Heart right ventricle (tissue), 16 donors: ENCODE results near the gene PMF1. TPM values are rescaled to one million over a fixed set of nuclear protein-coding genes. Genes with fewer than 3 reads are reported as not detected.

ENCODE experiments used
- ATAC-seq, 8 donors: fragments of 200-7000 bp; cut with Tn5 transposase; one replicate each; pipeline ENCODE4 v1.9.1; 2020; ENCODE audit warnings: mild to moderate bottlenecking in 8 of 8, moderate library complexity in 8 of 8, moderate number of reproducible peaks in 1 of 8
- DNase-seq, 2 donors: peaks; one replicate each; pipeline ENCODE4 v3.0.0-alpha.2; 2020
- H3K27ac ChIP-seq, 10 donors: fragments of 200-600 bp; sonication (generic) in 2 of 10; one replicate each; pipeline versions ENCODE4 v1.5.0 to v1.8.0; 2020 to 2022; ENCODE audit warnings: mild to moderate bottlenecking in 3 of 10
- H3K27me3 ChIP-seq, 7 donors: fragments of 200-600 bp; one replicate each; pipeline ENCODE4 v1.8.0; 2021 to 2022; ENCODE audit warnings: mild to moderate bottlenecking in 2 of 7
- H3K36me3 ChIP-seq, 9 donors: fragments of 200-600 bp; sonication (generic) in 1 of 9; one replicate each; pipeline versions ENCODE4 v1.5.0 to v1.8.0; 2020 to 2022; ENCODE audit warnings: mild to moderate bottlenecking in 2 of 9
- H3K4me1 ChIP-seq, 9 donors: fragments of 200-600 bp; sonication (generic) in 1 of 9; one replicate each; pipeline versions ENCODE4 v1.5.0 to v1.8.0; 2020 to 2022; ENCODE audit warnings: mild to moderate bottlenecking in 4 of 9
- H3K4me3 ChIP-seq, 10 donors: fragments of 200-600 bp; sonication (generic) in 2 of 10; one replicate each; pipeline versions ENCODE4 v1.5.0 to v1.8.0; 2020 to 2022; ENCODE audit warnings: mild to moderate bottlenecking in 7 of 10, moderate library complexity in 2 of 10
- H3K9me3 ChIP-seq, 11 donors: fragments of 200-600 bp in 10 of 11; sonication (generic) in 2 of 11; one replicate each; pipeline versions ENCODE4 v1.5.0 to v1.8.0; 2013 to 2022; ENCODE audit warnings: mild to moderate bottlenecking in 2 of 11, control low read depth in 1 of 11, moderate library complexity in 1 of 11
- CTCF ChIP-seq, 9 donors: fragments of 200-600 bp; sonication (generic) in 2 of 9; IDR thresholded peaks; one replicate each; pipeline versions ENCODE4 v1.5.0 to v1.8.0; 2021 to 2022; ENCODE audit warnings: antibody characterized with exemption in 9 of 9, mild to moderate bottlenecking in 5 of 9, moderate library complexity in 1 of 9
- WGBS, 2 donors: extraction: QIAGEN DNeasy Blood & Tissue Kit; methylation state at CpG; one replicate each; pipeline ENCODE4 v1.1.7; 2013; ENCODE audit warnings: inconsistent platforms in 1 of 2; 5-methylcytosine and 5-hydroxymethylcytosine counted together
- intact Hi-C, 10 donors: fragments of 100-400 bp; cut with DNase I; formaldehyde crosslinking; loops; one replicate each; pipeline versions ENCODE4 v1.11.1 to v1.14.2; 2022
- polyA plus RNA-seq, 2 donors: library from polyadenylated mRNA; stranded (reverse); fragments of 200-250 nt; gene quantifications; one replicate each; pipeline ENCODE4 v1.2.3, GENCODE V29; 2013
- total RNA-seq, 10 donors: library from RNA; stranded (reverse); fragmentation: NEBNext Ultra II Directional in 3 of 10; extraction: Animal tissue kit (Norgen Biotek cat#: 25700) in 3 of 10; gene quantifications; one replicate each; pipeline versions ENCODE4 v1.2.1 to v1.2.4, GENCODE V29; 2021 to 2023
- donor health status: Arrhythmogenic right ventricular cardiomyopathy.
- donor health status: ischemic (EF 13 %, LVEDD 7.1; RV severe dilation, severe dysfunction).
- donor health status: healthy with polysubstance abuse.
- donor health status: DM: no; HTN: yes; CAD: no.
- donor health status: DM: no; HTN: no; CAD: no.
- donor health status: ischemic (EF 25% LVEDD 6.9; RV normal size, moderate dysfunction).
- donor health status: ischemic (EF 25% LVEDD 5.7; RV mildly dilated, moderate dysfunction).
- donor health status: healthy.
- donor health status: DM: yes; HTN: yes; CAD: no.
- donor health status: Ischemic cardiomyopathy.
- donor health status: ischemic (EF 35%, LVEDD 5.7; RV mildly dilated, moderate dysfunction).
- donor health status: nonischemic (EF 11% LVEDD 7.7; RV severe dilation, severe dysfunction).
- donor health status: DM: yes; HTN: yes; CAD: no.
- donor health status: PGD.
- donor health status: ischemic (EF 29% LVEDD 5.4; RV normal size, mild dysfunction).
- donor health status: nonischemic (EF 23%, LVEDD 6.1; RV moderate dilation, normal function).

The PMF1 gene
- total and polyA plus RNA-seq, 12 donors = 55.9 to 122 (median 69.9) TPM

- Histone ChIP-seq H3K36me3 (peaks cover 0 to 32% (median 2%) of the 10 kb centered on the region in 9 donors), H3K9me3 (no peaks in the 10 kb centered on the region), H3K4me3 (peak overlapping the region; percentile 72 to 97 (median 88)), H3K27me3 (no peaks in the 10 kb centered on the region), H3K27ac (peak overlapping the region in 6 of 10 donors; percentile 85 to 98 (median 92)), H3K4me1 (peaks cover 0 to 56% (median 28%) of the 10 kb centered on the region in 9 donors)
- intact Hi-C loops = no loop called here
- no peak for TF ChIP-seq CTCF (IDR thresholded peaks at IDR 0.05)
- no peak for DNase-seq
- WGBS, 2 donors = 85 to 91% methylated on average over 1 of the region's 1 CpG
- no peak for ATAC-seq
Observed at GRCh38 chr1:156283521-156283920, 70.7 kb downstream of the PMF1 start.

GRCh38 chr1:156284112-156284511 is 71.3 kb downstream of the PMF1 start, which contains the start of gene TMEM79:
Gene TMEM79, plus strand, starts transcription at chr1:156284325. Its CDS starts 902 bp downstream, at chr1:156285227.
- H3K27ac ChIP-seq = peak within 1 kb of the TSS in 9 of 10 donors; percentile 82 to 98 (median 92)
- no peak for ATAC-seq

DNA sequence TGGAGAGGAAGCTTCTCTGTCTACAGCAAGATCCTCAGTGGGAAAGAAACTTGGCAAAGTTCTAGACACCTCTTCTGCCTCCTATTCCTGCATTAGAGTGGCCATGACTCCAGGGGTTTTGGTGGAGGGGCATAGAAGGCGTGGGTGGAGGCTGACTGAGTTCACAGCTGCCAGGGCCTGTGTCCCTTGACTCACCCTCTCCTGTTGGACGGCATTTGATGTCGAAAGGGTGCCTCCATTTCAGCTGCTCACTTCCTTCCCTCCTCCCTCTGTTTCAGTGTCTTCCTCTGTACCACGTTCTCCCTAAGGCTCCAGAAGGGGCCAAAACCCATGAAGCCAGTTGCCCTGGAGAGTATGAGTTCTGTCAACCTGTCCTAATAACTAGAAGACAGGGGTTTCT is 72.0 kb downstream of the PMF1 start:
- H3K36me3 ChIP-seq = peaks cover 0 to 32% (median 5%) of the 10 kb centered on the region in 9 donors
- no peak overlapping the region for H3K4me3 ChIP-seq
- ATAC-seq (no peak), DNase-seq (no peak)
- intact Hi-C loops = no loop called here
- H3K27me3 ChIP-seq = no peaks in the 10 kb centered on the region
- H3K27ac ChIP-seq = peak overlapping the region in 1 of 10 donors; percentile 36
- no peaks in the 10 kb centered on the region for H3K9me3 ChIP-seq
- 79 to 84% methylated on average over 4 of the region's 4 CpGs for WGBS, 2 donors
- peaks cover 0 to 46% (median 28%) of the 10 kb centered on the region in 9 donors for H3K4me1 ChIP-seq
- no peak for TF ChIP-seq CTCF (IDR thresholded peaks at IDR 0.05)

More at GRCh38 chr1:156284112-156284511, 71.3 kb downstream of the PMF1 start, which contains the start of gene TMEM79:
- Histone ChIP-seq H3K4me1 (peaks cover 0 to 52% (median 28%) of the 10 kb centered on the region in 9 donors), H3K9me3 (no peaks in the 10 kb centered on the region), H3K27me3 (no peaks in the 10 kb centered on the region), H3K4me3 (peak within 1 kb of the TSS; percentile 72 to 97 (median 88)), H3K36me3 (peaks cover 0 to 32% (median 4%) of the 10 kb centered on the region in 9 donors)
- 90 to 94% methylated on average over 7 of the region's 7 CpGs for WGBS, 2 donors
- intact Hi-C loops = no loop called here
- TF ChIP-seq CTCF (IDR thresholded peaks at IDR 0.05) = no peak
- DNase-seq = no peak

GRCh38 chr1:156285437-156285836 is 72.6 kb downstream of the PMF1 start:
- no peaks in the 10 kb centered on the region for H3K27me3 ChIP-seq
- 90 to 94% methylated on average over 21 of the region's 21 CpGs for WGBS, 2 donors
- ATAC-seq (no peak), DNase-seq (no peak)
- H3K9me3 ChIP-seq = no peaks in the 10 kb centered on the region
- peaks cover 0 to 40% (median 24%) of the 10 kb centered on the region in 9 donors for H3K4me1 ChIP-seq
- H3K4me3 ChIP-seq = no peak overlapping the region
- TF ChIP-seq CTCF (IDR thresholded peaks at IDR 0.05) = no peak
- H3K27ac ChIP-seq = no peak overlapping the region
- H3K36me3 ChIP-seq = peaks cover 0 to 26% (median 5%) of the 10 kb centered on the region in 9 donors
- intact Hi-C loops = no loop called here
